Iris pigment epithelial cell (primary cell): ENCODE results near the gene VAV2.
"Not testable (repeated sequence)": the region's sequence is repeated elsewhere in the genome, so short reads cannot be mapped to it uniquely, and the experiment has no call there.

Experiments used
- DNase-seq: peaks from one replicate; pipeline ENCODE4 v3.0.0-alpha.2; 2011; ENCODE audit warnings: low read depth

Gene VAV2

GRCh38 chr9:133934482-133935232 is 57.5 kb downstream of the VAV2 start:
- DNase-seq, result no peak

DNA sequence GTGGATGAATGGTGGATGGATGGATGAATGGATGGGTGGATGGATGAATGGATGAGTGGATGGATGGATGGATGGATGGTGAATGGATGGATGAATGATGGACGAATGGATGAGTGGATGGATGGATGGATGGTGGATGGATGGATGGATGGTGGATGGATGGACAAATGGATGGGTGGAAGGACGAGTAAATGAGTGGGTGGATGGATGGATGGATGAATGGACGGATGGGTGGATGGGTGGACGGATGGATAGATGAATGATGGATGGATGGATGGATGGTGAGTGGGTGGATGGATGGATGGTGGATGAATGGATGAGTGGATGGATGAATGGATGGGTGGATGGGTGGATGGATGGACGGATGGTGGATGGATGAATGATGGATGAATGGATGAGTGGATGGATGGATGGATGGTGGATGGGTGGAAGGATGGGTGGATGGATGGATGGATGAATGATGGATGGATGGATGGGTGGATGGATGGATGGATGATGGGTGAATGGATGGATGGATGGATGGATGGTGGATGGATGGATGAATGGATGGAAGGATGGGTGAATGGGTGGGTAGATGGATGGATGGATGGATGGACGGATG is 58.6 kb downstream of the VAV2 start:
- no peak for DNase-seq

- no peak for DNase-seq
These were observed 59.5 kb downstream of the VAV2 start for GRCh38 chr9:133932633-133933032.

DNA sequence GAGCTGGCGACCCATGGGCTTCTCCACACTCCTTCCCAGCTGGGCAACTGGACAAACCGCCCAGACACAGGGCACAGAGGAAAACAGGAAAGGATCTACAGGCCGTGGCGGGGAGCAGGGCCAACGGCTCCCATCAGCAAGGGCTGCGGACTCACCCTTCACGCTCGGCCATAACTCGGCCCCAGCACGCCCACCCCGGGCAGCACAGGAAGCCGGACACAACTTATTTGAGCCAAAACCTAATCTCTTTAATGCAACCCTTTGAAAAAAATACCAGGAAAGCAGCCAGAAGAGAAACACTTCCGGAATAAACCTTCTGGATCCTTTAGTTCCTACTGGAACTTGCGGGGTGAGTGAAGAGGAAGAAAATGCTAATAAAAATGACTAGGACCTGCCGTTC is 59.9 kb downstream of the VAV2 start:
- peak; percentile 53 for DNase-seq

GRCh38 chr9:133930682-133931485 is 61.2 kb downstream of the VAV2 start:
- no peak for DNase-seq

DNA sequence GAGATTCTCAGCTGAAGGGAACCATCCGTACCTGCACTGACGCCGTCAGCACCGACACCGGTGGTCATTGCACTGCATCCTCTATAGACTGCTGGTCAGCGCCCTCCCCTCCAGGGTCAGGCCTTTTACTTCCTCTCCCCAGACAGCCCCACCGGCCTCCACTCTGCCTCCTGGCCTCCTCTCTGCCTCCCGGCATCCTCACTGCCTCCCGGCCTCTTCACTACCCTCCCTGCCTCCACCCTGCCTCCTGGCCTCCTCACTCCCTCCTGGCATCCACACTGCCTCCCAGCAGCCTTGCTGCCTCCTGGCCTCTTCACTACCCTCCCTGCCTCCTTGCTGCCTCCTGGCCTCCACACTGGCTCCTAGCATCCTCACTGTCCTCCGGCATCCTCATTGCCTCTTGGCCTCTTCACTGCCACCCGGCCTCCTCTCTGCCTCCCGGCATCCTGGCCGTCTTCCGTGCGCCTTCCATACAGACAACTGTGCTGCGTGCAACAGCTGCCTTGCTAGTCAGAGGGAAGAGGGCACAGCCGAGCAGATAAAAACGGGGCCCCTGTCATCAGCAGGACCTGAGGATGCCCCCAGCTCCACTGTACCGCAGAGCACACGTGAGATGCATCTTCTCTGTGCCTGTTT is 62.0 kb downstream of the VAV2 start:
- DNase-seq, result no peak

- DNase-seq, result no peak
These were observed 62.5 kb downstream of the VAV2 start for GRCh38 chr9:133929599-133929998.

GRCh38 chr9:133928248-133928764 is 63.8 kb downstream of the VAV2 start:
- DNase-seq, result no peak

DNA sequence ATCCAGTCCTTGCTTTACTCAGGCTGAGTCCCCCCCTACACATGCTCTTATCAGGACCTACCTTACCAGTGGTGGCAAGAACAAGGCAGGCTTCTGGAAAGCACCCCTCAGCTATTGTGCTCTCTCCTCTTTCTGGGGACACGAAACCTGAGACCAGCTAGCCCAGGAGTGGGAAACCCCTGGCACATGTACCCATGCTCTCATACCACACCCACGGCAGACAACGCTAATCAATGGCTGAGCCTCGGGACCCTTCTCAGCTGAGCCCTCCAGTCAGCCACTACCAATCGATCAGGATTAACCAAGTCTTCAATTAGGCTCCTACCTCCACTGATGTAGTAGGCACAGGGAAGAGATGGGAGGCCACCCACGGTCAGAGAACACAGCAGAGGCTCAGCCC is 65.1 kb downstream of the VAV2 start:
- DNase-seq, result no peak

GRCh38 chr9:133926165-133926856 is 65.8 kb downstream of the VAV2 start:
- no peak for DNase-seq

DNA sequence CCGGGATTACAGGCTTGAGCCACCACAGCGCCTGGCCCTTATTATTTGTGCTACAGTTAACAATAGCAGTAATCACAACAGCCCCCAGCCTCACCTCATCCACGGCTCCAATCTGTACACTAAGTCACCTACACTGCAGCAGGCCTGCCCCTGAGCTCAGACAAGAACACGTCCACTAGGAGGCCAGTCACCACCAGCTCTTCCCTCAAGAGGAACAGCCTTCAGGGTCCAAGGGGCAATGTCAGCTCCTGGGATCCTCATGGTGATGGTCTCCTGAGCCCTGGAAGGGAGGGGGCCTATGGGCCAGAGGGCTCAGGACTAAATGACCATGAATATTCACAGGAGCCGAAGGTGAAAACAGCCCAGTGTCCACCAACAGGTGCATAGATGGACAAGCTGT is 67.7 kb downstream of the VAV2 start:
- no peak for DNase-seq

DNA sequence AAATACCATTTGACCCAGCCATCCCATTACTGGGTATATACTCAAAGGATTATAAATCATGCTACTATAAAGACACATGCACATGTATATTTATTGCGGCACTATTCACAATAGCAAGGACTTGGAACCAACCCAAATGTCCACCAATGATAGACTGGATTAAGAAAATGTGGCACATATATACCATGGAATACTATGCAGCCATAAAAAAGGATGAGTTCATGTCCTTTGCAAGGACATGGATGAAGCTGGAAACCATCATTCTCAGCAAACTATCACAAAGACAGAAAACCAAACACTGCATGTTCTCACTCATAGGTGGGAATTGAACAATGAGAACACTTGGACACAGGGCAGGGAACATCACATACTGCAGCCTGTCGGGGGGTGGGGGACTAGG is 68.5 kb downstream of the VAV2 start:
- DNase-seq, result not testable (repeated sequence)

DNA sequence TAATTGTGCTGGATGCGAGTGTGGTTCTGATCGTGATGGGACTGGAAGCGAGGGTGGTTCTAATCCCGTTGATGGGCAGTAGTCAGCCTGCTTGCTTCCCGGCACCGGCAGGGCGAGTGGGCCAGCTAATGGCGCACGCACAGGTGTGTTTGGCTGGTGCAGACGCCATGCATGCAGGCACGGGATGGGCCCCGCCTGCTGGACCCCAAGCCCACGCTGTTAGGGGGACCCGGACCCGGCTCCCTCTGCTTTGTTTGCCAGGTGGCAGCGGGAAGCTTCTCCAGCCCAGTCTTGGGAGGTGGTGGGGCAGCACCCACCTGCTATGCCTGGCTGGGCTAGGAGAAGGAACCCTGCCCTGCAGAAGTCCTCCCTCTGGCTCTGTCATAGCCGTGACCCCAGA is 70.3 kb downstream of the VAV2 start:
- DNase-seq, result no peak

DNA sequence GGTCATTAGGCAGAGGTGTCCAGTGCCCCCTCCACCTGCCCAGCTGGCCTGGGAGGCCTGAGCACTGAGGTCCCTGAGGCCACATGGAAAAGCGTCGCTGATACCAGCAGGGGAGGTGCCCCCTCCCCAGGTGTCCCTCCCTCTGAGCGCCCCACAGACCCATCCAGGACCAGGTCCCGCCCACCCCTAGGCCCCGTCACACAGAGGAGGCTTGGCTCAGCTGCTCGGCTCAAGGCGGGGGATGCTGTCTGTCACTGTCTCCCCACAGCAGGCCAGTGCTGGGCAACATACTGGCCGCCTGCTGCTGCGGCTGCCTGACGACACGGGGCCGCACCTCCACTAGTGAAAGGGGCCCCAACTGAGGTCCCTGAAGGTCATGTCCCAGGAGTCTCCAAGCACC is 71.7 kb downstream of the VAV2 start:
- DNase-seq, result no peak

GRCh38 chr9:133919253-133920115 is 72.6 kb downstream of the VAV2 start:
- peak; percentile 18 for DNase-seq

DNA sequence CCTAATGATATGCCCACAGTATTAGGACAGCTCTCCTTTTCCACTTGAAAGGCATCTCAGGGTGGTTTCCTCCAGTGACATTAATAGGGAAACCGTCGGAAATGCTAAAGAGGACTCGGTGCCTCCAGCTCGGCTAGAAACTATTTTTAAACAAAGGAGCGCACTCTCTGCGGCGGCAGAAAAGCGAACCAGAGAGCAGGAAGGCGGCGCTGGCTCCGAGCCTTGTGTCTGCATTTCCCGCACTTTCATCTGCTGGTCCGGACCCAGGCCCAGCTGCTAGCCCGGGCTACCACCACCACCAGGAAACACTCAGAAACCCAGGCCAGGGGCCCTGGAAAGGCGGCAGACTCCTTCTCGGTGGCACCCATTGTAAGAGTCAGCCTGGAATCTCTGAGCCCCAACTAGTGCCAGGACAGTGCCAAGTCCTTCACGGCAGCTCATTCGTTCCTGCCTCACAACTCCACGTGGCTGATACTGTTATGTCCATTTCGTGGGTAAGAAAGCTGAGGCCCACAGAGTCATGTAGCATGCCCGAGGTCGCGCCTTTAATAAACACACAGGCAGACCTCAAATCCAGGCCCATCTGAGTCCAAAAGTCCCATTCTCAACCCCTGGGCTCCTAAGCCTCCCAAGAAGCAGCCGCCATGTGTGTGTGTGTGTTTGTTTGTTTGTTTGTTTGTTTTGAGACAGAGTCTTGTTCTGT is 73.9 kb downstream of the VAV2 start:
- no peak for DNase-seq

- DNase-seq, result no peak
These were observed 74.7 kb downstream of the VAV2 start for GRCh38 chr9:133917375-133917774.

GRCh38 chr9:133916159-133916541 is 76.0 kb downstream of the VAV2 start:
- DNase-seq, result no peak

GRCh38 chr9:133915534-133916158 is 76.5 kb downstream of the VAV2 start:
- DNase-seq, result no peak
